ENCODE data around the gene ZNF500. TPM values are rescaled to one million over a fixed set of nuclear protein-coding genes. Genes with fewer than 3 reads are reported as not detected.

Gene ZNF500
- total RNA-seq, 1 donor from 2014 or later, result 6.9 TPM

- peak overlapping the region; percentile 80 for H3K4me3 ChIP-seq (ENCODE audit: low read depth, low read length)
- no peak for TF ChIP-seq CTCF (conservative IDR thresholded peaks at IDR 0.05; ENCODE audit: low read depth, low read length)
- DNase-seq (ENCODE audit: low read depth), result no peak
Observed at GRCh38 chr16:4769306-4769638, 2.3 kb upstream of the ZNF500 start.

- H3K4me3 ChIP-seq (ENCODE audit: low read depth, low read length), result peak overlapping the region; percentile 80
- no peak for TF ChIP-seq CTCF (conservative IDR thresholded peaks at IDR 0.05; ENCODE audit: low read depth, low read length)
- DNase-seq (ENCODE audit: low read depth), result peak; percentile 50
Observed at GRCh38 chr16:4768549-4769305, 1.8 kb upstream of the ZNF500 start.

- no peak for DNase-seq (ENCODE audit: low read depth)
- TF ChIP-seq CTCF (conservative IDR thresholded peaks at IDR 0.05; ENCODE audit: low read depth, low read length), result no peak
- H3K4me3 ChIP-seq (ENCODE audit: low read depth, low read length), result peak overlapping the region; percentile 80
Observed at GRCh38 chr16:4767872-4768548, 1.0 kb upstream of the ZNF500 start.

- peak overlapping the region; percentile 96 for H3K4me3 ChIP-seq (ENCODE audit: low read depth, low read length)
- no peak for DNase-seq (ENCODE audit: low read depth)
- TF ChIP-seq CTCF (conservative IDR thresholded peaks at IDR 0.05; ENCODE audit: low read depth, low read length), result no peak
Observed at GRCh38 chr16:4765511-4766474, 1.2 kb downstream of the ZNF500 start.

GRCh38 chr16:4763791-4764190 is 3.2 kb downstream of the ZNF500 start:
- H3K4me3 ChIP-seq (ENCODE audit: low read depth, low read length), result no peak overlapping the region
- TF ChIP-seq CTCF (conservative IDR thresholded peaks at IDR 0.05; ENCODE audit: low read depth, low read length), result no peak
- DNase-seq (ENCODE audit: low read depth), result no peak

GRCh38 chr16:4762205-4762604 is 4.8 kb downstream of the ZNF500 start:
- DNase-seq (ENCODE audit: low read depth), result no peak
- no peak for TF ChIP-seq CTCF (conservative IDR thresholded peaks at IDR 0.05; ENCODE audit: low read depth, low read length)
- H3K4me3 ChIP-seq (ENCODE audit: low read depth, low read length), result no peak overlapping the region

Measured in epithelial cell of proximal tubule (primary cell).